Mesothelial cell of epicardium (in vitro differentiated cells): ENCODE measurements around the gene SHC1. TPM values are rescaled to one million over a fixed set of nuclear protein-coding genes. Genes with fewer than 3 reads are reported as not detected.

Experiments
- DNase-seq, 2 experiments: peaks; one replicate each; pipeline ENCODE4 v3.0.0; 2021; ENCODE audit warnings: low spot score in 2 of 2; ENCODE audit not compliant: unreplicated experiment in 2 of 2
- H3K27ac Mint-ChIP-seq: 2 replicates; pipeline ENCODE4 v1.8.0; 2021; ENCODE audit warnings: mixed read lengths
- H3K27me3 Mint-ChIP-seq: 2 replicates; pipeline ENCODE4 v1.8.0; 2021; ENCODE audit warnings: low read depth, mixed read lengths
- H3K36me3 Mint-ChIP-seq: 2 replicates; pipeline ENCODE4 v1.8.0; 2021; ENCODE audit warnings: mixed read lengths
- H3K4me1 Mint-ChIP-seq: 2 replicates; pipeline ENCODE4 v1.8.0; 2021; ENCODE audit warnings: mixed read lengths
- H3K4me3 Mint-ChIP-seq: 2 replicates; pipeline ENCODE4 v1.8.0; 2021; ENCODE audit warnings: mild to moderate bottlenecking, moderate library complexity, mixed read lengths
- H3K9me3 Mint-ChIP-seq: 2 replicates; pipeline ENCODE4 v1.8.0; 2021; ENCODE audit warnings: mixed read lengths
- CTCF ChIP-seq: fragments of 200-600 bp; sonication (generic); IDR thresholded peaks from one replicate; pipeline ENCODE4 v1.5.0; 2021; ENCODE audit warnings: antibody characterized with exemption; ENCODE audit not compliant: unreplicated experiment
- total RNA-seq: library from RNA; stranded (reverse); gene quantifications from 3 replicates; pipeline ENCODE4 v1.2.1, GENCODE V29; 2021

SHC1 gene
- total RNA-seq, 1 donor from 2014 or later = 115 TPM

GRCh38 chr1:154944401-154945159 lies 26.0 kb downstream of the SHC1 start:
- no peak for DNase-seq
- Mint-ChIP-seq H3K36me3 (peaks cover 9% of the 10 kb centered on the region), H3K27me3 (no peaks in the 10 kb centered on the region), H3K27ac (peak overlapping the region; percentile 2), H3K9me3 (no peaks in the 10 kb centered on the region), H3K4me1 (peaks cover 21% of the 10 kb centered on the region), H3K4me3 (no peak overlapping the region)
- TF ChIP-seq CTCF = no peak

DNA sequence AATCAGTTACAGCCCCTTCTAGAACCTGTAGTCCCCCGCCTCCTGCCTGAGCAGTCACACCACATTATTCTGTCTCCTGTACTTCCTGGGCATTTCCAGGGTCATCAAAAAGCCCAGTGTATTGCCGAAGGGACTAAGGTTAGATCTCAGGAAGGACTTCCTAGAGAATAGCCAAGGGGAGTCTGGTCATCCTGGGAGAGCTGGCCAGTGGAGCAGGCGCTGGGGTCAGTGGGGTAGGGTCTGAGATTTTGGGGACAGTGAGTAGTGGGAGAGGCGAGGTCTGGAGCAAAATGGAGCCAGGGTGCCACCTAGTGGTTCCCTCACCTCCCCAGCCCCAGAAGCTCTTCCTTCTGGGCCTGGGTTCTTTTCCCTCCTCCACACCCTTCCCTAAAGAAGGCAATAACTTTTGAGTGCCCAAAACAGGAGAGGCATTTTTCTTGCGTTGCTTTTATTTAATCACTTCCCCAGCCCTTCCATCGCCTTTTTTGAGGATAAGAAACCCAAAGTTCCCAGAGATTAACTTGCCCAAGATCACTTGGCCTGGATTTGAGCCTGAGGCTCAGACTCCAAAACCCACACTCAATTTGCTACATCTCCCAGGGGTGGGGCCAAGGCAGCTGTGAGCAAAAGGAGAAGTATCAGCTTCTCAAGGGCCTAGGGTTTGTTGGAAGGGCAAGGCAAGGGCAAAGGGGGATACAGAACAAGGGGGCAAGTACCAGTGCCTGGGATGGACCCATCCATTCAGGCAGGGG lies 26.7 kb downstream of the SHC1 start:
- peak; percentile 29 for TF ChIP-seq CTCF
- Mint-ChIP-seq H3K36me3 (peaks cover 8% of the 10 kb centered on the region), H3K27ac (peak overlapping the region; percentile 27), H3K4me3 (no peak overlapping the region), H3K9me3 (no peaks in the 10 kb centered on the region), H3K27me3 (no peaks in the 10 kb centered on the region), H3K4me1 (peaks cover 21% of the 10 kb centered on the region)
- peak in 1 of 2 experiments; percentile 59 for DNase-seq

DNA sequence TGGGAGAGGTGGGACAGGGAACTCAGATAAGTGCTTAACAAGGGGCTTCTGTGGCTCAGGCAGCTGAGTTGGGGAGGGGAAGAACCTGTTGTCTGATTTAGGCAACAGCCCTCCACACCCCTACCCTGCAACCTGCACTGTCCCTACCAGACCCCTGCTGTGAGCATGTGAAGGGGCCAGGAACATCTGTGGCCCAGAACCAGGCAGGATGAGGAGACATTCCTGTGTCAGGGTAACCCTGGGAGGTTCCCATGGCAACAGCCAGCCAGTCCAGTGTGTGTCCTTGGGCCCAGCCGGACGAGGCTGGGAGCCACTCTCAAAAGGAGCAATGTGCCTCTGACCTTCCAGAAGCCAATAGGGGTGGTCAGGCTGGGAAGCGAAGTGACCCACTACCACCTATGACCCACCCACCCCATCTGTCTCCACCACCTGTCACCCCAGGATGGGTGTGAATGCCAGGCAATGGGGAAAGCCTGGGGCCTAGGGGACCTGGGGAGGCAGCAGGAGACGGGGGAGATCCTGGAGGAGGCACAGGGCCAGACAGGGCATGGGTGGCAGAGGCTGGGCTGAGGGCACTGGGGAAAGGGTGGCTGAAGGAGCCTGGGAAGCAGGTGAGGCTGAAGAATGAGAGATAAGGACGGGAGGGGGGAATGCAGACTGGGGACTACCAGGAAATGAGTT lies 29.1 kb downstream of the SHC1 start:
- TF ChIP-seq CTCF = no peak
- Mint-ChIP-seq H3K4me3 (no peak overlapping the region), H3K27ac (no peak overlapping the region), H3K4me1 (peaks cover 32% of the 10 kb centered on the region), H3K36me3 (peaks cover 4% of the 10 kb centered on the region), H3K9me3 (no peaks in the 10 kb centered on the region), H3K27me3 (no peaks in the 10 kb centered on the region)
- no peak for DNase-seq

DNA sequence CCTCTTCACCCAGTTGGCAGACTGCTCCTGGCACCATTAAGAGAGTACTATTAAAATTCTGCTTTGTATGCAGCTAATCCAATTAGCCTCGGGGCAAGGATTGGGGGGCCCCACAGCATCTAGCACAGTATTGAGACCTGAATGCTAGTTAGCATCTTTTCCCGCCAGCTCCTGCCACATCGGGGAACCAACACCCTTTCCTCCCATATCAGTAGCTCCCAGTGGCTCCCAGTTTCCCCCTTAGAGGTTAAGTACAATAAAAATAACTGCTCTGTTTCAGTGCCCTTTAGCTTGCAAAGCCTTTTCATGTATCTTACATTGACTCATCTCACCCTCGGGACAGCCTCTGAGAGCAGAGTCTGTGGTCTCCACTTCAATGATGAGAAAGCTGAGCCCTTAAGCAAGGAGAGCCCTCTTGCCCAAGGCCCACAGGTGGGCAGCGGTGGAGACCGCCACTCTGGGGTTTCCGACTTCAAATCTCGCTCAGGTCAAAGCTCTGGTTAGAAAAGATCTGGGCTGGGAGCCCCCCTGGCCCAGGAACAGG lies 29.8 kb downstream of the SHC1 start:
- Mint-ChIP-seq H3K27ac (peak overlapping the region; percentile 3), H3K4me3 (no peak overlapping the region), H3K4me1 (peaks cover 35% of the 10 kb centered on the region), H3K36me3 (no peaks in the 10 kb centered on the region), H3K27me3 (no peaks in the 10 kb centered on the region), H3K9me3 (no peaks in the 10 kb centered on the region)
- DNase-seq = no peak
- TF ChIP-seq CTCF = no peak

GRCh38 chr1:154940213-154940560 lies 30.4 kb downstream of the SHC1 start:
- TF ChIP-seq CTCF = no peak
- no peak overlapping the region for H3K27ac Mint-ChIP-seq
- H3K9me3 Mint-ChIP-seq = no peaks in the 10 kb centered on the region
- no peak overlapping the region for H3K4me3 Mint-ChIP-seq
- peaks cover 35% of the 10 kb centered on the region for H3K4me1 Mint-ChIP-seq
- no peak for DNase-seq
- no peaks in the 10 kb centered on the region for H3K27me3 Mint-ChIP-seq
- no peaks in the 10 kb centered on the region for H3K36me3 Mint-ChIP-seq
